HG03045 (cell line): ENCODE data around the gene AKNAD1.

Experiments
- ATAC-seq: cut with Tn5 transposase; IDR thresholded peaks from one replicate; pipeline ENCODE4 v1.9.1; 2021; ENCODE audit warnings: mild to moderate bottlenecking, moderate library complexity; ENCODE audit not compliant: unreplicated experiment

AKNAD1 gene

GRCh38 chr1:108865316-108865910 lies 8.5 kb upstream of the AKNAD1 start:
- no peak for ATAC-seq

GRCh38 chr1:108863984-108864383 lies 7.1 kb upstream of the AKNAD1 start:
- ATAC-seq: no peak

DNA sequence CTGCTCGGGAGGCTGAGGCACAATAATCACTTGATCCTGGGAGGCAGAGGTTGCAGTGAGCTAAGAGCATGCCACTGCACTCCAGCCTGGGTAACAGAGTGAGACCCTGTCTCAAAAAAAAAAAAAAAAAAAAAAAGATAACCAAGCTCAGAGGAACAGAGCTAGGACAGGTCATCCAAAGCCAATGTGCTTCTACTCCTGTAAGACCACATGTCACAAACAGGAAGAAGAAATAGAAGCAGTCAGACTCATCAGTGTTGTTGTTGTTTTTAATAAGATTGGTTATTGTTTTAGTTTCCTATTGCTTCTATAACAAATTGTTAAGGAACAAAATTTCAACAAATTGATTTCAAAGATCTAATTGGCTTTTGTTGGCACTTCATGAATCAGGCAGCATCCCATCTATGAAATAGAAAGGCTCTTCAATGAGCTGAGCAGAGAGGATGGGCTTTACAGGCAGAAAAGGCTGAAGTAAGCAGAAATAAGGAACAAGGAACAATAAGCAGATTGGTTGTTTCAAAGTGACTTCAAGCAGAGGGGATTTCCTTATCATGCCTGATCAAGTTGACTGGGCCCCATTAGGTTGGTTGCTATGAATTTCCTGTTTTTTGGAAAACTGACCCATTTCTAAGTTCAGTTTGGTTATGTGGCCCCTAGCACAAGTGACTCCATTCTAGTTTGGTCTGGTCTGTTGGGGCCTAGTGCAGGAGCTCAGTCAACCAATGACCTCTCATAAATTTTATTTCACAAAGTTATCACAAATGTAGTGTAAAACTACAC lies 6.0 kb upstream of the AKNAD1 start:
- ATAC-seq: no peak

GRCh38 chr1:108862017-108862610 lies 5.2 kb upstream of the AKNAD1 start:
- no peak for ATAC-seq

- ATAC-seq: no peak
Observed at GRCh38 chr1:108861566-108861965, 4.7 kb upstream of the AKNAD1 start.

DNA sequence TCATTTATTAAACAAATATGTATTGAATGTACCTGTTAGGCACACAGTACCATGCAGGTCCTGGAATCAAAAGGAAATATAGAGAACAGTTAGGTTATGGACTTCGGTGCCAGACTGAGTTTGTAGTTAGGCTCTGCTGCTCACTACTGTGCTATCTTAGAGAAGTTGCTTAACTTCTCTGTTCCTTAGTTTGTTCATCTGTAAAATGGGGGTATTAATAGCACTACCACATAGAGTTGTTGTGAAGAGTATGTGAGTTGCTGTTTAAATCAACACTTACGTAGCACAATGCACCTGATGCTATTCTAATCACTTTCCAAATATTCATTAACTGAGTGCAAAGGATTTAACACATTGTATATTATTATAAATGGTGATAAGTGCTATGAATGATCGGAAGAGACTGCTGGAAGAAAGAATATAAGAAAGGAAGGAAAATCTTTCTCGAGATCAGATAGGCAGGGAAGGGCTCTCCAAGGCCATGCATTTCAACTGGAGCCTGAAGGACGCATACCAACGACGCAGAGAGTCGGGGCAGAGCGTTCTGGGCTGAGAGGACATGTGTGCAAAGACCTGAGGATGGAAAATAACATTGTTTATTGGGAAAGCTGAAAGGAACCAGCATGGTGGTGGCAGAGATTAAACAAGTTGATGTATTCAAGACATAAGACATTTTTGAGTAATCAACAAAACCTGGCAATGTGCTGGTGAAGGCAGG lies 3.5 kb upstream of the AKNAD1 start:
- ATAC-seq: no peak

DNA sequence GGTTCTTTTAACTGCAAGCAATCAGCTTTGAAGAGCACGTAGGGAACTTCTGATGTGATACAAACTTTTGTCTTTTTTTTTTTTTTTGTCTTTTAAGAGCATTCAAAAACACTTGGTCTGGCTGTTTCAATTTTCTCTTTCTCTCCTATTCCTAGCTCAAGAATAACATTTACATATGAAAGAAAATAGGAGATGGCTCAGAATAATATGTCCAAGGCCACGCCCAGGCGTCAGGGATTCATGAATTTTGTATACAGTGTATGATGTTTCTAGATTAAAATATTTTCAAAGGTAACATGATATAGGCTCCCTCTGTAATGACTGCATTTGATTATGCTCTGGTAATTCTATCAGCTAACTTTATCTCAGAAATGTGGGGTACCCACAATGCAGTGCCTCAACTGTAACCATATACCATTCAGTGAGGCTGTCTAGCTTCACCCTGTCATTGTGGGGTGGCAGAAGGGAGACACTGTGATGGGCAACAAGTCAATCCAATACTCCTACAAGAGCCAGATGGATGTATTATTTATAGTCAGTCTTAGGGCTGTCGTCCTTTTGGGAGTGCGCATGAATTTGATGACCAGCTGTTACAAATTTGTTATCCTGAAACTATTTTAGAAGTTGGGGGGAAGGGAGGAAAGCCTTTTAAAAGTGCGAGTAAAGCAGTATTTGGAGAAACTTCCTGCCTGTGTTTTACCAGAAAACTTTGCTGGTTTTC lies 1.5 kb upstream of the AKNAD1 start:
- no peak for ATAC-seq

DNA sequence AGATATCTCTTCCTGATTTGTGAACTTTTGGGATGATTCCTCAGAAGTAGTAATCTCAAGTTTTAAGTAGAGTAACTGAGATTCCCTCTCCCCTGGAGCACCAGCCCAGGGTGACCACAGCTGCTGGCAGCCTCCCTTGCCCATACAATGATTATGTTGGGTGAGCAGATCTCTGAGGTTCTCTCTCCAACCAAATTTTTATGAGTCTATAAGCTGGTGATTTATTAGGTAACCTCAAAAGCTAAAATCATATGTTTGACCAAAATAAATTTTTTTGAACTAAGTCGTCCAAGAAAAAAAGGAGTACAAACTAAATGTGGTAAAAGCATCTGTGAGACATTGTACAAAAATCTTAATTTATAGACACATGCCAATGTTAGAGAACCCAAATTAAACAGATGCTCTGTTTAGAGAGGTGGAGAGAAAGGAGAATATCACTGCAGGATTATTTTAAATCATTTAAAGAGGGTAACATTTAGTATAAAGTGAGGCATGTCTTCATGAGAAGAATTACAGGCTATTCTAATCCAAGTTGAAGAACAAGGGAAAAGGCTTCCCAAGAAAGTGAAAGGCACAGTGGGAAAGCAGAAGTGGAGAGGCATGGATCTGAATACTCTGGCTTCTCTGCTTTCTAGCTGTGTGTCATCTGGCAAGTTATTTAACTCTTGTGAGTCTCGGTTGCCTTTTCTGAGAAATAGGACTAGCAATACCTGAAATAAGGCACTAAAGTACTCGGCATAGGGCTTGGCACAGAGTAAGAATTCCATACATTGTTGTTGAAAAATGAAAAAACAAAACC lies 2.5 kb downstream of the AKNAD1 start:
- ATAC-seq: no peak

- no peak for ATAC-seq
Observed at GRCh38 chr1:108852221-108852975, 4.5 kb downstream of the AKNAD1 start.

- ATAC-seq: no peak
Observed at GRCh38 chr1:108851567-108851966, 5.3 kb downstream of the AKNAD1 start.

DNA sequence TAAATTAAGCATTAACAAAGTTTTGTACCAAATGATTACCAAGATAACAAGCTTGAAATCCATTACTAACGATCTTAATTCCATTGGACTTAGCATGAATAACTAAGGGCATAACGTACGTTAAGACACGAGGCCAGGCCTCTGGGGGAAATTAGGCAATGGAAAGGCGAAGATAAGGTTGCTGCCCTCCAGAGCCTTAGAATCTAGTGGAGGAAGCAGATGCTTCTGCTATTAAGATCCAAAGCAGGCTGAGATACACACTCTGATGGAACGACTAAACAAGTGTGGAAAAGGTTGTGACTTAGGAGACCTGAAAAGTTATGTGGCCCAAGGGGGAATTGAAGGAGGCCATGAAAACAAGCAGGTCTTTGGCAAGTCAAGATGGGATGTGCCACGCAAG lies 6.0 kb downstream of the AKNAD1 start:
- no peak for ATAC-seq

DNA sequence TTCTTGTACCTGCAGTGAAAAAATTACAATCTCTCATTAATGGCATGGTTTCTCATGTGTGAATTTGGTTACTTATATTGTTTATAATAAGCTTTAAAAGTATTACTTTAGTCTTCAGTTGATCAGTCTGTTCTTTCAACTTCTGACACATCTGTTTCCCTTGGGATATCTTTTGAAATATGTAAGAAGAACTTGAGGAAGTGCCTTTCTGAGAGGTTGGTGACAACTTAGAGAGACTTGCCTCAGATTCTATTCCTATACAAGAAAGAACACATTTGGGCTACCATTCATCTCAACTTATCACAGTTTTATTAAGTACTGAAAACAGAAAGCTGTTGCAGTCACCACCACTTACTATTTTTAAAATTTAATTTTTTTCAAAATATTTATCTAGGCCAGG lies 8.1 kb downstream of the AKNAD1 start:
- no peak for ATAC-seq

GRCh38 chr1:108847494-108847893 lies 9.4 kb downstream of the AKNAD1 start:
- no peak for ATAC-seq

DNA sequence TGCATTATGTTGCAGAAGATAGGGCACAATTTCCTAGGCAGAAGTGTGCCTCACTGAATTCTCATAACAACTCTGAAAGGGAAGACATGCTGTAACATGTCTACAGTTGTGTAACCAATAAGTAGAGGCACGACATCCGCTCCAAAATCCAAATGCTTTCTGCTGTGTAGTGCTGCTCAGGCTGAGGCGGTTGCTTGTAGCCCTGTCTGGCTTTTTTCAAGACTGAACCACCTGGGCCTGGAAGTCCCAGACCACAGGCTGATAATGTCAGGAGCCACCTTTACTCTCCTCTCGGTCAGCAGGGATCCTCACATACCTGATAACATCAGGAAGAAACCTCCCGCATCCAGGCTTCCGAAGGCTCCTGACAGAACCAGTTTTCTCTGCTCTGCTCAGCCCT lies 10.9 kb downstream of the AKNAD1 start:
- ATAC-seq: no peak

DNA sequence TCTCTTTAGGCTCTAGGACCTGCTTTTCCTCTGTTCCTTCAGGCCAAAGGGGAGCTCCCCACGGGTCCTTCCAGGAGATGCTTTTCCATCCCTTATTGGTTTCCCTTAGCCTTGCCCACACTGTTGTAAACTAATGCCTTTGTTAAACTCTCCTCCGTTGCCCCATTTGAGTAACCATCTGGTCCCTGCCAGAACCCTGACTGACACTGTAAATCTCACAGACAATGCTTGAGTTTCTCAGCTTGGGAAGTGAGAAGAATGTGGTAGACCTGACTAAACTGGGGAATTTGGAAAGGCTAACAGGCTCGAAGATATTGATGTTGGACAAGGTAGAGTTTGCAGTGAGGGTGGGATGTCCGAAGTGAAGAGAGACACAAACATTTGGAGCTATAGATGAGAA lies 11.4 kb downstream of the AKNAD1 start:
- no peak for ATAC-seq

DNA sequence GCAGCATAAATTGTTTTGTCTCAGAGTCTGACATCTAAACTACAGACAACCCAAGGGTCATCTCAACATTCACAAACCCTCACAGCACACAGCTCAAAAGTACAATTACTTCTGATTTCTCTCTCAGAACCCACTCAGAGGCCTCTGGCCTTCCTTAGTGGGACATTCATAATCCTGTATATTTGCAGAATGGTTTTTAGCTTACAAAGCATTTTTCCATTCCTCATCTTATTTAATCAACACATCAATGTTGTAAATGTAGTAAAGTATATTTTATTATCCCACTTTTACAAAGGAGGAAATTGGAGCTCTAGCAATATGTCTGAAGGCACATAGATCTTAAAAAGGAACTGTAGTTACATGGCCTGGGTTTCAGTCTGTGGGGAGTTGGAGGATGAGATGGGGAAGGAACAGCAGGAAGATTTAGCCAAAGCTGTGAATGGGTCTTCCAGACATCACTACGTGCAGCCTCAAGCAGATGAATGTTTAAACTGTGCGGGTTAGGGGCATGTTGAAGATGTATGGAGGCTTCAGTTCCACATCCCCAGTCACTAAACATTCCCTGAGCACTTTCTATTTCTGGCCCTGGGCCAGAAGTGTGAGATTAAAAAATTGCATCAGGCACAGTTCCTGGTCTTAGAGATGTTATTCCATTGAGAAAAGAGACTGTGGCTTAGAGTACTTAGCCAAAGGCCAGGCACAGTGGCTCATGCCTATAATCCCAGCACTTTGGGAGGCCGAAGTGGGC lies 13.3 kb downstream of the AKNAD1 start:
- ATAC-seq: no peak

- no peak for ATAC-seq
Observed at GRCh38 chr1:108842525-108843181, 14.2 kb downstream of the AKNAD1 start.

- no peak for ATAC-seq
Observed at GRCh38 chr1:108841703-108842102, 15.2 kb downstream of the AKNAD1 start.
